Heart left ventricle (tissue), 16 donors: Measurements from ENCODE around the gene EGFL8. TPM values are rescaled to one million over a fixed set of nuclear protein-coding genes. Genes with fewer than 3 reads are reported as not detected.

Experiments
- ATAC-seq, 4 donors: fragments of 200-7000 bp; cut with Tn5 transposase; one replicate each; pipeline ENCODE4 v1.9.1; 2020 to 2022; ENCODE audit warnings: moderate library complexity in 4 of 4, mild to moderate bottlenecking in 3 of 4, moderate number of reproducible peaks in 1 of 4
- DNase-seq, 5 donors: peaks; one replicate each; pipeline ENCODE4 v3.0.0-alpha.2; 2020
- H3K27ac ChIP-seq, 12 donors: fragments of 200-600 bp; sonication (generic) in 4 of 12; one replicate each; pipeline versions ENCODE4 v1.5.0 to v1.8.0; 2016 to 2022; ENCODE audit warnings: mild to moderate bottlenecking in 2 of 12
- H3K27me3 ChIP-seq, 9 donors: fragments of 200-600 bp; sonication (generic) in 2 of 9; one replicate each; pipeline versions ENCODE4 v1.5.1 to v1.8.0; 2016 to 2022; ENCODE audit warnings: mild to moderate bottlenecking in 3 of 9
- H3K36me3 ChIP-seq, 9 donors: fragments of 200-600 bp; sonication (generic) in 2 of 9; one replicate each; pipeline versions ENCODE4 v1.5.0 to v1.8.0; 2018 to 2022; ENCODE audit warnings: mild to moderate bottlenecking in 2 of 9
- H3K4me1 ChIP-seq, 12 donors: fragments of 200-600 bp; sonication (generic) in 4 of 12; one replicate each; pipeline versions ENCODE4 v1.5.0 to v1.8.0; 2016 to 2022; ENCODE audit warnings: mild to moderate bottlenecking in 3 of 12
- H3K4me3 ChIP-seq, 12 donors: fragments of 200-600 bp; sonication (generic) in 4 of 12; one replicate each; pipeline versions ENCODE4 v1.5.0 to v1.8.0; 2017 to 2022; ENCODE audit warnings: mild to moderate bottlenecking in 9 of 12, moderate library complexity in 4 of 12
- H3K9me3 ChIP-seq, 12 donors: fragments of 200-600 bp; sonication (generic) in 4 of 12; one replicate each; pipeline versions ENCODE4 v1.5.0 to v1.8.0; 2016 to 2022; ENCODE audit warnings: mild to moderate bottlenecking in 1 of 12
- POLR2A ChIP-seq, 2 donors: fragments of 450-650 bp; IDR thresholded peaks; one replicate each; pipeline ENCODE4 v1.6.1; 2017; ENCODE audit warnings: antibody characterized with exemption in 2 of 2, mild to moderate bottlenecking in 2 of 2, moderate library complexity in 2 of 2
- WGBS, 4 donors: extraction: QIAGEN DNeasy Blood & Tissue Kit in 2 of 4; methylation state at CpG; one replicate each; pipeline versions ENCODE4 v1.1.5 to v1.1.7; 2013 to 2018; 5-methylcytosine and 5-hydroxymethylcytosine counted together
- intact Hi-C, 10 donors: fragments of 100-400 bp; cut with DNase I; formaldehyde crosslinking; loops; one replicate each; pipeline versions ENCODE4 v1.11.1 to v1.14.2; 2022
- long read RNA-seq, 3 donors: library from polyadenylated mRNA; unstranded; transcript quantifications; one replicate each; pipeline ENCODE4 v2.0.0, GENCODE V29; 2020 to 2021
- polyA plus RNA-seq, 2 donors: library from polyadenylated mRNA; stranded (reverse); fragments of 200-250 nt; gene quantifications; one replicate each; pipeline ENCODE4 v1.2.3, GENCODE V29; 2013
- total RNA-seq, 9 donors: library from RNA; depleted of rRNA in 2 of 9; stranded (reverse); fragments of >200 nt in 2 of 9; fragmentation: NEBNext Ultra II Directional in 3 of 9; extraction: Animal tissue kit (Norgen Biotek cat#: 25700) in 3 of 9; gene quantifications; one replicate each; pipeline versions ENCODE4 v1.1.0 to v1.2.4, GENCODE V29; 2016 to 2023
- TF ChIP-seq, protein P1 (sequence below), 12 donors: fragments of 200-600 bp; sonication (generic) in 4 of 12; IDR thresholded peaks; one replicate each; pipeline versions ENCODE4 v1.5.0 to v1.8.0; 2018 to 2022; ENCODE audit warnings: antibody characterized with exemption in 12 of 12, mild to moderate bottlenecking in 5 of 12
- donor health status: ischemic (EF 13 %, LVEDD 7.1; RV severe dilation, severe dysfunction).
- donor health status: healthy with polysubstance abuse.
- donor health status: DM: no; HTN: yes; CAD: no.
- donor health status: DM: no; HTN: no; CAD: no.
- donor health status: ischemic (EF 25% LVEDD 6.9; RV normal size, moderate dysfunction).
- donor health status: ischemic (EF 25% LVEDD 5.7; RV mildly dilated, moderate dysfunction).
- donor health status: healthy.
- donor health status: DM: yes; HTN: yes; CAD: no.
- donor health status: ischemic (EF 35%, LVEDD 5.7; RV mildly dilated, moderate dysfunction).
- donor health status: nonischemic (EF 11% LVEDD 7.7; RV severe dilation, severe dysfunction).
- donor health status: DM: yes; HTN: yes; CAD: no.
- donor health status: PGD.
- donor health status: ischemic (EF 29% LVEDD 5.4; RV normal size, mild dysfunction).
- donor health status: nonischemic (EF 23%, LVEDD 6.1; RV moderate dilation, normal function).

The EGFL8 gene
- total RNA-seq (10 to 100 TPM in 2 of 9 donors, 1 to 10 TPM in 7; 2.4 to 11.2 (median 6.1) TPM), polyA plus RNA-seq (1 to 10 TPM; 4.3 to 8.1 TPM)
- long read RNA-seq, donor 1, partial matches to known transcripts, result 2 of 4 reads
- long read RNA-seq, donor 1, other reads (novel, unspliced or antisense), result 1 of 4 reads
- long read RNA-seq, donor 2, partial matches to known transcripts, result 0 of 1 reads
- long read RNA-seq, donor 2, other reads (novel, unspliced or antisense), result 0 of 1 reads
- long read RNA-seq, donor 3, partial matches to known transcripts, result 0 of 1 reads
- long read RNA-seq, donor 3, other reads (novel, unspliced or antisense), result 1 of 1 reads

DNA sequence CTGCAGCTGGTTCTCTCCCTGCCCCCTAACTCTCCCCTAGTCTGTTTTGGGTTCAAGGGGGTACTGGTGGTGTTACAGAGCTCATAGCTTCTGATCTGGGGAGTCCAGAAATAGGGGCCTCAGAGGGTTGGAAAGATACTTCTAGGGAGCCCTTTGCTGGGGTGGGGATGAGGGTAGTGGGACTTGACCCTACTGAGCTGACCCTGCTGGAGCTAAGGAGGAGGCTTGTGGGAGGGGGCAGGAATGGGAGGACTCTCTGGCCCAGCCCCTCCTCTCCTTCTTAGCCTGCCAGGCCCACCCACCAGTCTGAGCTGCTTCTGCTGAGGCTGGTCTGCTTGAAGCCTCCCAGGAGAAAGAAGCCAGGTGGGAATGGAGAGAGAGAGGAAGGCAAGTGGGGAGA is at the start of gene EGFL8:
EGFL8 (plus strand) TSS at position 301 of the 400 bp plus-strand sequence. CDS start 1,571 bp downstream, outside the sequence.
- TF ChIP-seq POLR2A (IDR thresholded peaks at IDR 0.05), result no peak
- TF ChIP-seq, protein P1, sequence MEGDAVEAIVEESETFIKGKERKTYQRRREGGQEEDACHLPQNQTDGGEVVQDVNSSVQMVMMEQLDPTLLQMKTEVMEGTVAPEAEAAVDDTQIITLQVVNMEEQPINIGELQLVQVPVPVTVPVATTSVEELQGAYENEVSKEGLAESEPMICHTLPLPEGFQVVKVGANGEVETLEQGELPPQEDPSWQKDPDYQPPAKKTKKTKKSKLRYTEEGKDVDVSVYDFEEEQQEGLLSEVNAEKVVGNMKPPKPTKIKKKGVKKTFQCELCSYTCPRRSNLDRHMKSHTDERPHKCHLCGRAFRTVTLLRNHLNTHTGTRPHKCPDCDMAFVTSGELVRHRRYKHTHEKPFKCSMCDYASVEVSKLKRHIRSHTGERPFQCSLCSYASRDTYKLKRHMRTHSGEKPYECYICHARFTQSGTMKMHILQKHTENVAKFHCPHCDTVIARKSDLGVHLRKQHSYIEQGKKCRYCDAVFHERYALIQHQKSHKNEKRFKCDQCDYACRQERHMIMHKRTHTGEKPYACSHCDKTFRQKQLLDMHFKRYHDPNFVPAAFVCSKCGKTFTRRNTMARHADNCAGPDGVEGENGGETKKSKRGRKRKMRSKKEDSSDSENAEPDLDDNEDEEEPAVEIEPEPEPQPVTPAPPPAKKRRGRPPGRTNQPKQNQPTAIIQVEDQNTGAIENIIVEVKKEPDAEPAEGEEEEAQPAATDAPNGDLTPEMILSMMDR (IDR thresholded peaks at IDR 0.05), result no peak
- Histone ChIP-seq H3K4me1 (no peaks in the 10 kb centered on the region), H3K4me3 (no peak within 1 kb of the TSS), H3K27me3 (no peaks in the 10 kb centered on the region), H3K36me3 (peaks cover 0 to 83% (median 55%) of the 10 kb centered on the region in 9 donors), H3K9me3 (no peaks in the 10 kb centered on the region), H3K27ac (peak within 1 kb of the TSS in 11 of 12 donors; percentile 12 to 81 (median 60))
- ATAC-seq, result no peak
- DNase-seq, result no peak
- intact Hi-C loops, result no loop called here

DNA sequence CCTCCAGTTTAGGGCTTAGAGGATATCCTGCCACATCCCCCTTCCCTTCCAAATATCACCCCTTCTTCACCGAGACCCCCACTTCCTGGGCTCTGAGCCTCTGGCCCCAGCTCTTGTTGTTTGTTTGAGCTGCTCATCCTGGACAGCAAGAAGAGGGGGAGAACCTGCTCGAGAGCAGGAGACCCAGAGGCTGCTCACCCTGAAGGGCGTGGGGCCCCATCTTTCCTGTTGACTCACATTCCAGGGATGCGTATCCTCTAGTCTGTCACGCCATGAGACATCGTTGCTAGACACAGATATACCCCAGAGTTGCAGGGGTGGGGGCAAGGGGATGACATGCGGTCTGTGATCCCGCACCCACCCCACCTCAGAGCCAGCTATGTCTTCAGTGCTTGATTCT is 49.6 kb upstream of the EGFL8 start:
- Histone ChIP-seq H3K9me3 (no peaks in the 10 kb centered on the region), H3K27me3 (no peaks in the 10 kb centered on the region), H3K4me3 (no peak overlapping the region), H3K27ac (peak overlapping the region in 10 of 12 donors; percentile 2 to 95 (median 88)), H3K4me1 (peaks cover 7 to 67% (median 57%) of the 10 kb centered on the region in 12 donors), H3K36me3 (peaks cover 0 to 50% (median 42%) of the 10 kb centered on the region in 9 donors)
- no peak for TF ChIP-seq POLR2A (IDR thresholded peaks at IDR 0.05)
- TF ChIP-seq, protein P1 (IDR thresholded peaks at IDR 0.05), result no peak
- ATAC-seq (no peak), DNase-seq (peak in 1 of 5 donors; percentile 23)
- intact Hi-C loops, result loop anchor here in 7 of 10 donors (5.0 to 10.0 kb wide), 5 partner anchors 38 to 300 kb away; partner anchors contain the start of genes PPT2 (in 3 of the 7) and PRRT1 (in 3 of the 7)
- 59 to 75% (median 69%) methylated on average over 8 of the region's 8 CpGs for WGBS, 4 donors

DNA sequence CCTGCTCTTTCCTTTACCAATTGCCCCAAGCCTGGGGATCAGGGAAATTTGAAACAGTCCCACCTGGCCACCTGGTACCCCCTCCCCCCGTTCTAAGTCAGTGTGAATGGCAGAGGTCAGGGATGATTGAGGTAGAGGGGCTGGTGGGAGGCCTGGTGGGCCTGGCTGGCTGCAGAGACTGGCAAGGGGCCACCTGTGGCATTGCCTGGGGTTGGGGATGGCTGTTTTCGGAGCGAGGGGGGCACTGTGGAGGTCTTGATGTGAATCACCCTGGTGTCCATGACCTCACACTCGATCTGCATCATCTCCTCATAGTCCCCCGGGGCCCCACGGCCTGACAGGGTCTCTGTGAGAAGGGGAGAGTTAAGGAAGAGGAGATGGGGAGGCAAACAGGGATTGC is 48.8 kb upstream of the EGFL8 start:
- Histone ChIP-seq H3K9me3 (no peaks in the 10 kb centered on the region), H3K4me1 (peaks cover 7 to 60% (median 50%) of the 10 kb centered on the region in 12 donors), H3K27ac (no peak overlapping the region), H3K27me3 (no peaks in the 10 kb centered on the region), H3K36me3 (peaks cover 0 to 58% (median 50%) of the 10 kb centered on the region in 9 donors), H3K4me3 (no peak overlapping the region)
- 77 to 88% (median 81%) methylated on average over 6 of the region's 6 CpGs for WGBS, 4 donors
- ATAC-seq, result no peak
- intact Hi-C loops, result loop anchor here in 7 of 10 donors (5.0 to 10.0 kb wide), 5 partner anchors 37 to 299 kb away; partner anchors contain the start of genes PPT2 (in 3 of the 7) and PRRT1 (in 3 of the 7)
- DNase-seq, result peak in 1 of 5 donors; percentile 23
- no peak for TF ChIP-seq POLR2A (IDR thresholded peaks at IDR 0.05)
- TF ChIP-seq, protein P1 (IDR thresholded peaks at IDR 0.05), result no peak

DNA sequence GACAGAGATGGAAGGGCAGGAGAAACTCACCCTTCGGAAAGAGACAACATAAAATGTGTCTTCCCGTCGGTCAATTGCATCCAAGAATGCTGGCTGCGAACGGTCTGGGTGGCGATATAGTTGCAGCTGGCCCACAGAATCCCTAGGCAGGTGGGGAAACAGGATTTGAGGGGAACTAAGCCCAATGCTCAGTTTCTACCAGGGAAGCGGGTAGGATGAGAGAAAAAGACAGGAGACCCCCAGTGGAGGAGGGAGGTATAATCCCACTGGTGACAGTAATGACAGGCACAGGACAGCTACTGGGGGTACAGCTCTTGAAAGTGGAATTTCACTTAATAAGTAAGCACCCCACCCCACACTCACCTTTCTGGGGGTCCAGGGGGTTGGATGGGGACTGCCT is 47.7 kb upstream of the EGFL8 start:
- H3K27ac ChIP-seq, result no peak overlapping the region
- intact Hi-C loops, result loop anchor here in 7 of 10 donors (5.0 to 10.0 kb wide), 5 partner anchors 36 to 298 kb away; partner anchors contain the start of genes PPT2 (in 3 of the 7) and PRRT1 (in 3 of the 7)
- H3K36me3 ChIP-seq, result peaks cover 0 to 68% (median 61%) of the 10 kb centered on the region in 9 donors
- no peak for ATAC-seq
- TF ChIP-seq, protein P1 (IDR thresholded peaks at IDR 0.05), result peak; percentile 8 to 43 (median 23)
- no peak for TF ChIP-seq POLR2A (IDR thresholded peaks at IDR 0.05)
- DNase-seq, result no peak
- no peak overlapping the region for H3K4me3 ChIP-seq
- H3K9me3 ChIP-seq, result no peaks in the 10 kb centered on the region
- peaks cover 7 to 50% (median 40%) of the 10 kb centered on the region in 12 donors for H3K4me1 ChIP-seq
- 82 to 90% (median 87%) methylated on average over 7 of the region's 7 CpGs for WGBS, 4 donors
- H3K27me3 ChIP-seq, result no peaks in the 10 kb centered on the region
